CMK (cell line): ENCODE results near the gene TMC6.
A peak's percentile ranks its signal among the peaks of the same experiment; 100 is the strongest.

Experiments used
- DNase-seq: peaks from one replicate; pipeline ENCODE4 v3.0.0-alpha.2; 2010; ENCODE audit warnings: low read depth

Gene TMC6

DNA sequence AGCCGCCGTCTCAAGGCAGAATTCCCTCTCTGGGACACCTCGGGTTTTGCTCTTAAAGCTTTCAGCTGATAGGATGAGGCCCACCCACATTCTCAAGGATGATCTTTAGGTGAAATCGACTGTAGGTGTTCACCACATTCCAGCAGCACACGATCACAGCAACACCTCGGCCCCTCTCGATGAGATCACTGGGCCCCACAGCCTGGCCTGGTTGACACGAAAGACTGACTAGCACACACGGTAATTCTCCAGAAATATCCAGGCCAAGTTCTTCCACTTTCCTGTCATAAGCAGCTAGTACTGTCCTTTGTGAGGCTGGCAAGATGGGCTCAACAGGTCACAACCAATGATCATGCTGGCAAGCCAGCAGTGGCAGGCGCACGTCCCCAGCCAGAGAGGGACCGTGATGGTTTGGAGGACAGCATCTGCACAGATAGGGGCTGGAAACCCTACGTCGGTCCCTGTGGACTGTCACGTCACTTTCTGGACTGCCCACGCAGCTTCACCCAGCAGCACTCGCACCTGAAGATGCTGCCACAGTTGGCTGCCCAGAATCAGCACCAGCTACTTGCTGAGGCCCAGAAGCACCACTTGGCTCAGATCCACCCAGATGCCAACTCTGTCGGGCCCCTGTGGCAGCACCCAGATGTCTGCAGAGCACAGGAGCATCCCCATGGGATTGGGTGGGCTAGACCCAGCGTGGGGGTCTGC is 17.4 kb downstream of the TMC6 start:
- DNase-seq = no peak

- DNase-seq = no peak
Measured at GRCh38 chr17:78110363-78111015, 18.1 kb downstream of the TMC6 start.

- no peak for DNase-seq
Measured at GRCh38 chr17:78109489-78109761, 19.1 kb downstream of the TMC6 start.

DNA sequence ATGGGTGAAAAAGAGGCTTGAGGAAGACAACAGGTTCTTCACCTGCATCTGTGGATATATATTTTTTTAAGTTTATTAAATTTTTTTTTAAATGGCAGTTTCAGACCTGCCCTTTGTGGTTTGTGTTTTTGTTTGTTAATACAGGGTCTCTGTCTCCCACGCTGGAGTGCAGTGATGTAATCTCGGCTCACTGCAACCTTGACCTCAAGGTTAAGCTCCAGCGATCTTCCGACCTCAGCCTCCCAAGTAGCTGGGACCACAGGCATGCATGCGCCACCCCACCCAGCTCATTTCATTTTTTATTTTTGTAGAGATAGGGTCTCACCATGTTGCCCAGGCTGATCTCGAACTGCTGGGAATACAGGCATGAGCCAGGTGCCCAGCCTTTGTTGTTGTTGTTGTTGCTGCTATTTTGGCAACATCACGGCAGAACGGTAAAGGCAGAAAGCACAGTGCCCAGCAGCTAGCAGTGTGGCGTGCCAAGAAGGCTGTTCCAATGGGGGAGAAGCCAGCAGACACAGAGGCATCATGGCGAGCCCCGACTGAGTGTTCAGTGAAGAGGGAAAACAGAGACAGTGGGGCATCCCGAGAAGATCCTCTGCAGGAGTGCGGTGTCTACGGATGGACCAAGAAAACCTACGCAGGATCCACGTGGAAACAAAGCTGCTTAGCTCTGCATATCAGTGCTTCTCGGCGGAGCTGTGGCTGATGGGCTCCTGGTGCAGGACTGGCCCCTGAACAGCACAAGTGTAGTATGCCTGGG is 19.6 kb downstream of the TMC6 start:
- DNase-seq = no peak

- no peak for DNase-seq
Measured at GRCh38 chr17:78107976-78108725, 20.4 kb downstream of the TMC6 start.

GRCh38 chr17:78107457-78107856 is 21.1 kb downstream of the TMC6 start:
- DNase-seq = no peak

DNA sequence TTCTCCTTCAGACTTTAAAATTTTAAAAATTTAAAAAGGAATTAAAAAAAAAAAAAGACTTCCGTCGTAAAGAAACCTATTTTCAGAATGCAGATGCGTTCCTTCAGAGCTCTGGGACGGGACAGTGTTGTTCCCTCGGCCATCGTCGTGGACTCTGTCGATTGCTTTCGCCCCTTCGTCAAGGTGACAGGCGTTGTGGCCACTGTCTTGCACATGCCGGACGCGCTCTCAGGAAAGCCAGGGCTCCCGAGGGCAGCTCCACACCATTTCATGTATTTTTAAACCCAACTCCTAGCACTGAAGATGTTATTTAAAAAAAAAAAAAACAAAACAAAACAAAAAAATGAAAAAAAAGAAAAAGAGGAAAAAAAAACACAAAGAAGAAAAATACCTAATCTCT is 22.3 kb downstream of the TMC6 start:
- DNase-seq = no peak

DNA sequence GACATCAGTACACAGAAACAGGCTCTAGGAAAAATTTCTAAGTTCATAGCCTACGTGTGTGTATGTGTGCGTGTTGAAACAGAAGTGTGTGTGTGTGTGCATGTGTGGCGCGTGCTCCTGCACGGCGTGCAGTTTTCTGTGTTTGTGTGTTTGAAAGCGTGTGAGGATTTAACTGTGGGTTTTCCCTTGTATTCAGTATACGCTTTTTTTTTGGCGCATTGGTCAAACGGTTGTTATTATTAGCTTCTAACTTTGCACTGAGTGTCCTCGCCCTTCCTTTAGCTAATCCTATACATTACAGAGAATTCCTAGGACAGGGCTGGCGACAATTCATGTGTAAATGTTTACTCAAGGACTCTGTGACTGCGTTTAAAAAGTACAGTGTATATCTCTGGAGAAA is 23.0 kb downstream of the TMC6 start:
- no peak for DNase-seq

GRCh38 chr17:78105101-78105500 is 23.5 kb downstream of the TMC6 start:
- no peak for DNase-seq

DNA sequence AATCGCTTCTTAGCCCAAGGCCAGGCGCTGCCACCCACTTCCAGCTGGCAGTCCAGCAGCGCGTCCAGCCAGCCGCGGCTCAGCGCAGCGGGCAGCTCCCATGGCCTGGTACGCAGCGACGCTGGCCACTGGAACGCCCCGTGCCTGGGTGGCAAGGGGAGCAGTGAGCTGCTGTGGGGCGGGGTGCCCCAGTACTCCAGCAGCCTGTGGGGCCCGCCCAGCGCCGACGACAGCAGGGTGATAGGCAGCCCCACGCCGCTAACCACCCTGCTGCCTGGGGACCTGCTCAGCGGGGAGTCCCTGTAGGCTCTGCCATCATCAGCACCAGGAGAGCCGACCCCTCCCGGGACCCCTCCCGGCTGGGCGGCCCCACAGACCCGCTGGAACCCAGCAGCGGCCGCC is 24.0 kb downstream of the TMC6 start:
- no peak for DNase-seq

DNA sequence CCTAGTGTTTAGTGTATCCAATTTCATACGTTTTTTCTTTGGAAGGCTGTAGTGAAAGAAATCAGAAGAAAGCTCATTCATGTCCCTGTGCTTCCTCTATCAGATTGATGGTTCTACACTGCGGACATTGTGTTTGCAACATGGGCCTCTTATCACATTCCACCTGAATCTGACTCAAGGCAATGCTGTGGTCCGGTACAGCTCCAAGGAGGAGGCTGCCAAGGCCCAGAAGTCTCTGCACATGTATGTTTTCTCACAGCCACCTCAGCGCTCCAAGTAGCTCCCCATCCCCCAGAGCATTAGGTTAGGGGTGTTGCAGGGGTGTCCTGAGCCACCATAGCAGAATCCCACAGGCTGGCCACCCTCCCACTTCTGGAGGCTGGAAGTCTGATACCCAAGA is 25.2 kb downstream of the TMC6 start:
- DNase-seq = no peak

DNA sequence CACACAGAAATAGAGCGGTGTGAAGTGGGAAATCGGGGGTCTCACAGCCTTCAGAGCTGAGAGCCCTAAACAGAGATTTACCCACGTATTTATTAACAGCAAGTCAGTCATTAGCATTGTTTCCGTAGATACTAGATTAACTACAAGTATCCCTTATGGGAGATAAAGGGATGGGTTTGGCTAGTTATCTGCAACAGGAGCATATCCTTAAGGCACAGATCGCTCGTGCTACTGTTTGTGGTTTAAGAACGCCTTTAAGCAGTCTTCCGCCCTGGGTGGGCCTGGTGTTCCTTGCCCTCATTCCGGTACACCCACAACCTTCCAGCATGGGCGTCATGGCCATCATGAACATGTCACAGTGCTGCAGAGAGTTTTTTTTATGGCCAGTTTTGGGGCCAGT is 27.0 kb downstream of the TMC6 start:
- no peak for DNase-seq

GRCh38 chr17:78101112-78101511 is 27.4 kb downstream of the TMC6 start:
- no peak for DNase-seq

DNA sequence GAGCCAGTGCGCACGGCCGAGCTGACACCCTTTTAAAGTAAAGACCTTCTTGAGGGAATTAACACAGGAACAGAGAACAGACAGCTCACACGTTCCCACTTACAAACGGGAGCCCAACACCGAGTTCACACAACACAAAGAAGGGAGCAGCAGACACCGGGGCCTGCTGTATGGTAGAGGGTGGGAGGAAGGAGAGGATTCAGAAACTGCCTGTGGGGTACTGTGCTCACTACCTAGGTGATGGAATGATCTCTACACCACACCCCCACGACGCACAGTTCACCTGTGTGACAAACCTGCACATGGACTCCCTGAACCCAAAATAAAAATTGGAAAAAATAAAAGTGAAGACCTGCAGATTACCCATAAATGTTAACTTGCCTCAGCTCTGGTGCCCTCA is 32.5 kb downstream of the TMC6 start:
- DNase-seq = no peak

DNA sequence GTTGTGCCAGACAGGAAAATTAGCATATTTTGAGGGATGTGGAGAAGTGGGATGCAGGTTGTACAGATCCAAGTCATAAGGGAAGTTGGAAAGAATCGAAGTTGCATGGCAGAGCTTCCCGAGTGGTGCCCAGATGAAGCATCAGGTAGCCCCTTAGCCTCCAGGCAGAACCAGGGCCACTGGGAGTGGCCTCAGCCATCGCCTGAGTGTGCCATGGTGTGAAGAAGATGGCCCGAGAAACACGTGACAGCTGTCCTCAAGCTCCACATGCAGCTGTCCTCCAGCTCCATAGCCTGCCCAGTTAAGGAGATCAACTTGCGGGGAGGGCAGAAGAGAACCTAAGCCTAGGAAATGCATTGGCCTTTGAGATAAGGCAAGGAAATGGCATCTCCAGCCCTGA is 33.5 kb downstream of the TMC6 start:
- DNase-seq = no peak

DNA sequence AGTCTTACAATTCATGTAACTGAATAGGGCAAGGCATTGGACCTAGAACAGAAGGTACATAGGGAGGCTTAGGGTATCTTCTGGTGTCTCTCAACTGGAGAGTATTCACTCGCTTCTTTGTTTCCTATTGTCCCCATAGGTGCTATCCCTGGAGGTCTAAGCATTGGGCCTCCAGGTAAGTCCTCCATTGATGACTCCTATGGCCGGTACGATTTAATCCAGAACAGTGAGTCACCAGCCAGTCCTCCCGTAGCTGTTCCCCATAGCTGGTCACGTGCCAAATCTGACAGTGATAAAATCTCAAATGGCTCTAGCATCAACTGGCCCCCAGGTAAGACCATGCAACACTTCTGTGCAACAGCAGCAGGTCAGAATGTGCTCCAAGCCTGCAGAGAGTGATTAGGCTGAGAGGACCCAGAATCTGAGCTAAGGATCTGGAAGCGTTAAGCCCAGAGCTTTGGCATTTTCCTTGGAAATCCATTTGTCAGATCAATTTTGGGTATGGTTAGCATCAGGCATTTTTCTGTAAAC is 35.7 kb downstream of the TMC6 start:
- no peak for DNase-seq

DNA sequence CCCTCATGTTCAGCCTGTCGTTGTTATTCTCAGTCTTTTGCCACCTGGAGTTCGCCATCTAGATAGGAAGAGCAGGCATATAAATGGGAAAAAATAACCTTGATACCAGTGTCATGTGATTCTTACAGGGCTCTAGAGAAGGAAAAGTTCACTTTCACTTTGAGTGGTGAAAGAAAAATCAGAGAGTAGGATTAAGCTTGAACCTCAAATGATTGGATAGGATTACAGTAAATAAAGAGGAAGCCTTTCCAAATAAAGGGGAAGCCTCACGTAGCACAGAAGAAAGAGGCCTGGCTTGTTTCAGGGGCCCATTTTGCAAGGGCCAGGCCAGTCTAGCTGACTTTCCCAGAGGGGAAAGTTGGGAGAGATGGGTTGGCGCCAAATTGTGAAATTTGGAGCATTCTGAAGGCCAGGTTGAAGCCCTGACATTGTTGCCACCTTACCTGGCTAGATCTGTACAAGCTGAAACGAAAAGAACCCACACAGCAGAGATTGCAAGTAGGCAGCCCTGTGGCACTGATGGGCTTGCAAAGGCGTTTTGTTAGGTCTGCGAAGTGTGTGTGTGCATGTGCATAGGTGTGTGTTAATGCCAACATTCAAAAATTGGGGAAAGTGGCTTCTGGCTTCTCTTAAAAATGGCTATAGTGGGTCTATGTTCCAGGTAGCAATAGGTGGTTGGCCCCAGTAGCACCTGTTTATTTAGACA is 38.8 kb downstream of the TMC6 start:
- no peak for DNase-seq

DNA sequence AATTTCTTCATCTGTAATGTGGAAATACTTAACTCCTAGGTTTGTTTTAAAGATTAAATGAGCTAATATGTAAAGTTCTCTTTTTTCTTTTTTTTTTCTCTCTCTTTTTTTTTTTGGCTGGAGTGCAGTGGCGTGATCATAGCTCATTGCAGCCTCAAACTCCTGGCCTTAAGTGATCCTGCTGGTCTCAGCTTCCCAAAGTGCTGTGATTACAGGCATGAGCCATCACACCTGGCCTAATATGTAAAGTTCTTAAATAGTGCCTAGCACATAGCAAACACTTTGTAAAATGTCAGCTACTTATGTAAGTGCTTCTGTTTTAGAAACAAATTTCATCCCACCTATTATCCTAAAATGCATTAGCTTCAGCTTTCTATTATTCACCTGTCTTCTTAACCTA is 40.0 kb downstream of the TMC6 start:
- no peak for DNase-seq

DNA sequence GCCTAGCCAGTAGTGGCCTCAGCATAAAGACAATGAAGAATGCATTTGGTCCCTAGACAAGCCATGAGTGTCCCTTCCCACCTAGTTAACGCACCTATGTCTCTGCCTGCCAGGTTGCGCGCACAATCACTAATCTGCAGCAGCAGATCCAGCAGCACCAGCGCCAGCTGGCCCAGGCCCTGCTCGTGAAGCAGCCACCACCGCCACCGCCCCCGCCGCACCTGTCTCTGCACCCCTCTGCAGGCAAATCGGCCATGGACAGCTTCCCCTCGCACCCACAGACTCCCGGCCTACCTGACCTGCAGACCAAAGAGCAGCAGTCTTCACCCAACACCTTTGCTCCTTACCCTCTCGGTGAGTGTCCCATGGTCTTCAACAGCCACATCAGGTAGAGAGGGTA is 41.8 kb downstream of the TMC6 start:
- no peak for DNase-seq

DNA sequence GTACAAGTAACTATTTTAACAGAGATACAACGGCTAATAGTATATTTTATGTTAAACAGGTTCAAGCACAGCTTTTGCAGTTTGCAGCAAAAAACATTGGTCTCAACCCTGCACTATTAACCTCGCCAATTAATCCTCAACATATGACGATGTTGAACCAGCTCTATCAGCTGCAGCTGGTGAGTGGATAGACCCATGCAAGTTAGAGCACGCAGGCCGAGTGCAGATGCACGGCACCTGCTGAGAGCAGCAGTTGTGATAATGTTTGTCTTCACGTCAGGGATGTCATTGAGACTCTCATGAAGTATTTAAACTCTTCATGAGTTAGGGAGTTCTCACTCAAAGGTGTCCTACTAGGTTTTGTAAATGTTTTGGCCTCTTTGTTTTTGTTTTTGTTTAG is 45.6 kb downstream of the TMC6 start:
- no peak for DNase-seq

DNA sequence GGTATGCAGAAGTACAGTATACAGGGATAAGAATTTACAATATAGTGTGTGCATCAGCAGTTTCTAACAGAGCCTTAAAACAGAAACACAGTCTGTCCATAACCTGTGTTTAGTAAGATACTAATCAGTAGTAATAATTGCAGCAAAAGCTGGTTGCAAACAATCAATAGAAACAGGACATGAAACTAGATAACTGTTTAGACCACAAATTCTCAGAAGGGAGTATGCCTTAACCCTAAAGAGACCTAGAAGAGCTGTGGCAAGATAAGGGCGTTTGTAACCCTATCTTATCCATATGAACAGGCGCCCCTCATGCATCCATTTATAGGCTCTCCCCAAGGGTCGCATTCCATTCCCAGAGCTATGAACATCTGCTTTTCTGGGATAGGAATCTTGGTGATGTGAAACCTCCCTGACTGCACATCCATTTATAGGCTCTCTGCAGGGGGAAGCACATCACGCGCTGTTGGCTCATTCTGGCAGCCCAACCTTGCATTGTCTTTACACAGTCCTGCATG is 46.1 kb downstream of the TMC6 start:
- peak; percentile 63 for DNase-seq

DNA sequence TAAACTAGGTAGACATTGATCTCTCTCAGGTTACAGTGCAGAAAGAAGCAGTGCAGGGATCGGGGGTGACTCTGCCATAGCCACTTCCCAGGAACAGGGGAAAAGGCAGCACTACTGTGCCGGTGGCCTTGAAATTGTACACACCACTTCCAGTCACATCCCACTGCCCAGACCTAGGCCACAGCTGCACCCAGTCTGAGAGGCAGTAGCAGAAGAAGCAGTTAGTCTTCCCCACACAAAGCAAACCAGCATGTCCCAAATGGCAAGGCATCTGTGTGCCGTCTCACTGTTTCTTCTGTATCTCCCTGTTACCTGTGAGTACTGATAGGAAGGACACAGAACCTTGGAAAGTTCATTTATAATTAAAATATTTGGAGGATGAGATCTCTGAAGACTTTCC is 47.0 kb downstream of the TMC6 start:
- no peak for DNase-seq
